GM20000 (cell line): ENCODE data around the gene IFRD2.
A peak's percentile ranks its signal among the peaks of the same experiment; 100 is the strongest.

Source experiments
- DNase-seq: peaks from one replicate; pipeline ENCODE4 v3.0.0; 2012; ENCODE audit warnings: low spot score
- TF ChIP-seq, protein P1 (sequence below): IDR thresholded peaks from 2 replicates; pipeline ENCODE4 v1.5.1; 2012; ENCODE audit warnings: mild to moderate bottlenecking, control low read depth; ENCODE audit errors: extremely low read depth, missing control alignments

IFRD2 gene

DNA sequence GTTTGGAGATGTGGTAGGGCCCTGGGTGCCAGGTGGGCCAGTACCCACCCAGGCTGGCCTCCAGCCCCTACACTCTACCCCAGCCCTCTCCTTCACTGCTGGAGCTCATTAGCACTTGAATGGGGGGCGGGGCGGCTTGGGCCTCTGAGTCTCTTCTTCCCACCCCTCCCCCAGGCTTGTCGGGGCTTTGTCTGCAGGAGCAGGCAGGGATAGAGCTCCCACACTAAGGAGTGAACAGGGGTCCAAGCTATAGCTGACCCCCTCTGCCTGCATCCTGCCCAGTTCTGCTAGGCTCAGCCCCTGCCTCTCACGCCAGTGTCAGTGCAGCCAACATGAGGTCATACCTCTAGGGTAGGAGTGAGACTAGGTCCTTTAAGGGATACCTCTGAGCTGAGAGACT is 51.1 kb downstream of the IFRD2 start:
- TF ChIP-seq, protein P1, sequence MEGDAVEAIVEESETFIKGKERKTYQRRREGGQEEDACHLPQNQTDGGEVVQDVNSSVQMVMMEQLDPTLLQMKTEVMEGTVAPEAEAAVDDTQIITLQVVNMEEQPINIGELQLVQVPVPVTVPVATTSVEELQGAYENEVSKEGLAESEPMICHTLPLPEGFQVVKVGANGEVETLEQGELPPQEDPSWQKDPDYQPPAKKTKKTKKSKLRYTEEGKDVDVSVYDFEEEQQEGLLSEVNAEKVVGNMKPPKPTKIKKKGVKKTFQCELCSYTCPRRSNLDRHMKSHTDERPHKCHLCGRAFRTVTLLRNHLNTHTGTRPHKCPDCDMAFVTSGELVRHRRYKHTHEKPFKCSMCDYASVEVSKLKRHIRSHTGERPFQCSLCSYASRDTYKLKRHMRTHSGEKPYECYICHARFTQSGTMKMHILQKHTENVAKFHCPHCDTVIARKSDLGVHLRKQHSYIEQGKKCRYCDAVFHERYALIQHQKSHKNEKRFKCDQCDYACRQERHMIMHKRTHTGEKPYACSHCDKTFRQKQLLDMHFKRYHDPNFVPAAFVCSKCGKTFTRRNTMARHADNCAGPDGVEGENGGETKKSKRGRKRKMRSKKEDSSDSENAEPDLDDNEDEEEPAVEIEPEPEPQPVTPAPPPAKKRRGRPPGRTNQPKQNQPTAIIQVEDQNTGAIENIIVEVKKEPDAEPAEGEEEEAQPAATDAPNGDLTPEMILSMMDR: no peak
- DNase-seq: no peak

DNA sequence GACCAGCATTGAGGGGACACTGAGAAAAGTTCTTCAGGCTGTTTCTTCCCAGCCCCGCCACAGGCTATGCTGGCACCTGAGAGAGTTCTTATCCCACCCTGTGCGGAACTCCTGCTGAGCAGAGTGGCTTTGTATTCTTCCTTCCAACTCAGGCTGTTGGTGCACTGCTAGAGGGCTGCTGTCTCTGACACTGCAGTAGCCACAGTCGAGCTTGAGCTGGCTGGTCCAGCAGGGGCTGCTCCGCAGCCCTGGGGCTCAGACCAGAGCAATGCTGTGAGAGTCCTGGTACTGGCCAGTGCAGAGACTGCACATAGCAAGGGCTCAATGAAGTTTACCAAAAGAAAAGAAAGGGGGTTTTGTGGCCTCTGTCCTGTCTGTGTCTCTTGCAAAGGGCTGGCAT is 52.6 kb downstream of the IFRD2 start:
- DNase-seq: no peak
- TF ChIP-seq, protein P1: no peak

DNA sequence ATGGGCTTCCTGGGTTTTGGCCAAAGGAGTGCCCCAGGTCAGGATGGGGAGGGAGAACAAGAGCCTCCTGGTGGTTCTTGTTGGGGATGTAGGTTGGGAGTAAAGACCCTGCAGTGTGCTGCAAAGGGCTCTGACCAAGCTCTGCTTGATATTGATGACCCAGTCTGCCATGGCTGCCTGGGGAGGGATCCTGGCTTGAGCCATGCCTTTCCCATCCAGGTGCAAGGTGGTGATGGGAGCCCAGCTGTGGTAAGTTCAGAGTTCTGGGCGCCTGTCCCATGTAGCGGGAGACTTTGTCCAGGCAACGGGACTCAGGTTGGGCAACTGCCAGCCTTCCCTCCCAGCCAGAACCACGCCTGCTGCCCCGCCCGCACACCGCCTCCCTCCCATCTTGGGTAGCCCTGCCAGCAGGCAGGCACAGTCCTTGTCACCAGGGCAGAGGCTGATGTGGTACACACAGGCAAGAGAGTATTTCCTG is 53.6 kb downstream of the IFRD2 start:
- DNase-seq: no peak

DNA sequence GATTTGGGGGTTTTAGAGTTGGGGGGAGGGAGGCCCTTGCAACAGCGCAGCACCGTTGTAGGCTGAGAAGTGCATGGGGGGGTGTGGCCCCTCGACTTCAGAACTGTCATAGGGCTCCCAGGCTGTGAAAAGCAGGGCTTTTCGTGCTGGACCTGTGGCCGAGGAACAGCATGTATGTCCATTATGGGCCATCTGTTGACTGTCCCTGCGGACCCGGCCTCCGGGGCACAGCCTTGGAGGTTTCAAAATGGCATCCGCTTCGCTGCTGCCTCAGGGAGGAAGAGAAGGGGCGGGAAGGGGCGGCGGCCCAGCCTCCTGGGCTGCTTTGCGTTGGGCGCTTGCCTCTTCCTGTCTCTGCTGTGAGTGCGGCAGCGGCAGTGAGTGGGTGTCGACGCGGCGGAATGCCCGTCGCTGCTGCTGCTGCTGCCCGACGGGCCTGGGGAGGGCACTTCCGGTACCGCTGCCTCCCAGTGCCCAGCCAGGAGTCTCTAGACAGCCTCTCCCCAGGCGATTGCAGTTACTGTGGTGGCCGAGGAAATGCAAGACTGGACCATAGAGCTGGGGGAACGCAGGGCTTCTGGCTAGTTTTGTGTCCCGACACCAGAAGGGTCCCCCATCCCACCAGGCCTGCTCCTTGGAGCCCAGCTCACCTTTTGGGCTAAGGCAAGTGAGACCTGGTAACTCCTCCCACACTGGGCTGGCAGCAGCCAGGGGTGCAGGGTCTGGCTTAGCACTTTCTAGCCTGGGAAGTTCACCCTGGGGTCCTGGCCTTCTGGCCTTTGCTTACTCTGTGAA is 54.3 kb downstream of the IFRD2 start:
- TF ChIP-seq, protein P1: no peak
- peak; percentile 88 for DNase-seq

More for the DNA sequence above, 53.6 kb downstream of the IFRD2 start:
- TF ChIP-seq, protein P1: no peak
